Activated CD8-positive, alpha-beta T cell treated with anti-CD3 and anti-CD28 coated beads for 36 hours (primary cell): Measurements from ENCODE around the gene ZBTB9. TPM values are rescaled to one million over a fixed set of nuclear protein-coding genes. Genes with fewer than 3 reads are reported as not detected.
A peak's percentile ranks its signal among the peaks of the same experiment; 100 is the strongest.

Experiments
- ATAC-seq: fragments of 200-7000 bp; cut with Tn5 transposase; one replicate; pipeline ENCODE4 v1.10.0; 2021; ENCODE audit warnings: mild to moderate bottlenecking, moderate library complexity
- CTCF ChIA-PET: fragments of 350-600 bp; sonication (Branson Sonifier 250); formaldehyde crosslinking; loops from one replicate; lab custom pipeline; 2021; ENCODE audit warnings: antibody characterized with exemption; lab: Charles Lee
- POLR2A ChIA-PET: fragments of 350-600 bp; sonication (Branson Sonifier 250); formaldehyde crosslinking; loops from one replicate; lab custom pipeline; 2021; ENCODE audit warnings: antibody characterized with exemption; lab: Charles Lee
- DNase-seq: peaks from one replicate; pipeline ENCODE4 v3.0.0-alpha.2; 2020
- H3K27ac Mint-ChIP-seq: one replicate; pipeline ENCODE4 v1.8.0; 2021; ENCODE audit warnings: mild to moderate bottlenecking, mixed read lengths
- H3K27me3 Mint-ChIP-seq: one replicate; pipeline ENCODE4 v1.8.0; 2021; ENCODE audit warnings: mixed read lengths
- H3K36me3 Mint-ChIP-seq: one replicate; pipeline ENCODE4 v1.8.0; 2021; ENCODE audit warnings: low read depth, mixed read lengths
- H3K4me1 Mint-ChIP-seq: one replicate; pipeline ENCODE4 v1.8.0; 2021; ENCODE audit warnings: low read depth, mixed read lengths
- H3K4me3 Mint-ChIP-seq: one replicate; pipeline ENCODE4 v1.8.0; 2021; ENCODE audit warnings: mild to moderate bottlenecking, moderate library complexity, mixed read lengths
- H3K9me3 Mint-ChIP-seq: one replicate; pipeline ENCODE4 v1.8.0; 2021; ENCODE audit warnings: mixed read lengths
- CTCF ChIP-seq: fragments of 200-600 bp; IDR thresholded peaks from one replicate; pipeline ENCODE4 v1.8.0; 2022; ENCODE audit warnings: antibody characterized with exemption, mild to moderate bottlenecking
- intact Hi-C: fragments of 100-400 bp; cut with micrococcal nuclease; formaldehyde crosslinking; loops from one replicate; pipeline ENCODE4 v1.10.0; 2022
- total RNA-seq, 2 experiments: library from RNA; stranded (reverse); gene quantifications; one replicate each; pipeline ENCODE4 v1.2.3, GENCODE V29; 2021

Gene ZBTB9
- total RNA-seq, 2 experiments from 2014 or later = 7.8 to 8.7 TPM

GRCh38 chr6:33424855-33425667 is 29.3 kb upstream of the ZBTB9 start:
- H3K27ac Mint-ChIP-seq = peak overlapping the region; percentile 90
- H3K36me3 Mint-ChIP-seq = peaks cover 22% of the 10 kb centered on the region
- ATAC-seq = no peak
- POLR2A ChIA-PET = interaction anchor here (0.6 to 2.1 kb wide), 15 partner anchors 7 to 190 kb away, joined by 3 to 11 read pairs (median 3); partner anchors contain the start of genes CUTA, TAPBP and ZBTB9
- peak overlapping the region; percentile 84 for H3K4me3 Mint-ChIP-seq
- peaks cover 56% of the 10 kb centered on the region for H3K4me1 Mint-ChIP-seq
- H3K9me3 Mint-ChIP-seq = no peaks in the 10 kb centered on the region
- no peak for DNase-seq
- intact Hi-C loops = loop anchor here (5.0 to 10.0 kb wide), 2 partner anchors 33 to 150 kb away; partner anchors contain the start of gene KIFC1
- CTCF ChIA-PET = interaction anchor here (0.5 to 2.3 kb wide), 9 partner anchors 9 to 160 kb away, joined by 3 to 10 read pairs (median 3); partner anchors contain the start of gene B3GALT4
- H3K27me3 Mint-ChIP-seq = no peaks in the 10 kb centered on the region
- no peak for TF ChIP-seq CTCF

GRCh38 chr6:33425668-33426577 is 28.5 kb upstream of the ZBTB9 start:
- CTCF ChIA-PET = interaction anchor here (0.8 to 2.3 kb wide), 14 partner anchors 10 to 195 kb away, joined by 3 to 10 read pairs (median 3); partner anchors contain the start of genes B3GALT4 and KIFC1
- ATAC-seq (peak; percentile 65), DNase-seq (peak; percentile 93)
- Mint-ChIP-seq H3K9me3 (no peaks in the 10 kb centered on the region), H3K36me3 (peaks cover 22% of the 10 kb centered on the region), H3K27me3 (no peaks in the 10 kb centered on the region), H3K4me3 (peak overlapping the region; percentile 84), H3K27ac (peak overlapping the region; percentile 90), H3K4me1 (peaks cover 63% of the 10 kb centered on the region)
- intact Hi-C loops = loop anchor here (5.0 to 10.0 kb wide), 2 partner anchors 34 to 149 kb away; partner anchors contain the start of gene KIFC1
- POLR2A ChIA-PET = interaction anchor here (0.8 to 2.1 kb wide), 20 partner anchors 8 to 155 kb away, joined by 3 to 11 read pairs (median 4); partner anchors contain the start of genes B3GALT4, CUTA, TAPBP and VPS52
- peak; percentile 34 for TF ChIP-seq CTCF

DNA sequence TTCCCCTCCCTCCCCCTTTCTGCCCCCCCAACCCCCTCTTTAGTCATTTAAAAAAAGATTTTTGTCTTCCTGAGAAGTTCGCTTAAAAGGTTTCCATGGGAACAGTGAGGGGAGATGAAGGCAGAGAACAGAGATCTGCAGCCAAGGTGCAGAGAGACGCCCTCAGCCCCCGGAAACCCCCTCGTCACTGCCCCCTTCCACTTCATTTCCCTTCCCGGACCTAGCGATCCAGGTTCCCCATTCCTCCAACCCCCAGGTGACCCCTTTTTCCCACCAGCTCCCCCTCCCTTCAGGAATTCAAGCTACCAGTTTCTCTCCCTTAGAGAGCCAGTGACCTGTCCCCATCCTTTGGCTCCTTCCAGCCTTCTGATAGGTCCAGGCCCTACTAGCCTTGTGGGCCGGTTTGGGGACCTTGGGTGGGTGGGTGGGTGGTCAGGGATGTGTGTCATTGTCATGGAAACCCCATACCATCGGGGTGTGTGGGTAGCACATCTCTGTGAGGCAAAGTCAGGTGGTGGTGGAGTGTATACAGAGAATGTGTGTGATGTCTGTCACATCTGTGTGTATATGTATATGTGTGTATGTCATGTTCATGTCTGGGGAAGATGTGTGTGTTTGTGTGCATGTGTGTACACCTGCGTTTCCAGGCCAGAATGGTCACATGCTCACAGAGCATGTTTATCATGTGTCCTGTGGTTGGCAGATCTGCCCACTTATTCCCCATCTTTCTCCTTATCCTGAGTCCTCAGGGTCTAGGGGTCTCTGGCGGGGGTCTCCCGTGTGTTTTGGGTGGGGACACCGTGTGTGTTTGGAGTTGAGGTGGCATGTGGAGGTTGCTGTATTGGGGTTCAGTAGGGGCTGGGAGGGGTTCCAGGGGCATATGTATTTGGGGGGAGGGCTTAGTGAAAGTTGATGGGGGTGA is 27.5 kb upstream of the ZBTB9 start:
- Mint-ChIP-seq H3K27ac (peak overlapping the region; percentile 90), H3K27me3 (no peaks in the 10 kb centered on the region), H3K4me1 (peaks cover 61% of the 10 kb centered on the region), H3K4me3 (peak overlapping the region; percentile 84), H3K9me3 (no peaks in the 10 kb centered on the region), H3K36me3 (peaks cover 22% of the 10 kb centered on the region)
- no peak for TF ChIP-seq CTCF
- ATAC-seq = peak; percentile 14
- POLR2A ChIA-PET = interaction anchor here (0.5 to 2.1 kb wide), 11 partner anchors 9 to 156 kb away, joined by 3 to 11 read pairs (median 5); partner anchors contain the start of genes CUTA and VPS52
- DNase-seq = peak; percentile 55
- CTCF ChIA-PET = interaction anchor here (0.9 to 2.3 kb wide), 10 partner anchors 14 to 194 kb away, joined by 3 to 10 read pairs (median 4); partner anchors contain the start of genes B3GALT4 and KIFC1
- intact Hi-C loops = loop anchor here (5.0 to 10.0 kb wide), 2 partner anchors 35 to 148 kb away; partner anchors contain the start of gene KIFC1

- Mint-ChIP-seq H3K27me3 (no peaks in the 10 kb centered on the region), H3K4me1 (peaks cover 69% of the 10 kb centered on the region), H3K9me3 (no peaks in the 10 kb centered on the region), H3K27ac (peak overlapping the region; percentile 90), H3K36me3 (peaks cover 26% of the 10 kb centered on the region), H3K4me3 (peak overlapping the region; percentile 88)
- intact Hi-C loops = loop anchor here (5.0 to 10.0 kb wide), 2 partner anchors 35 to 147 kb away; partner anchors contain the start of gene KIFC1
- TF ChIP-seq CTCF = no peak
- DNase-seq (peak; percentile 68), ATAC-seq (no peak)
- POLR2A ChIA-PET = no interaction called here
- CTCF ChIA-PET = no interaction called here
Measured at GRCh38 chr6:33427585-33428223, 26.7 kb upstream of the ZBTB9 start.
